ENCODE measurements around the gene ARHGEF11. TPM values are rescaled to one million over a fixed set of nuclear protein-coding genes. Genes with fewer than 3 reads are reported as not detected.

Gene ARHGEF11
- total and polyA plus RNA-seq, 8 donors: 34.4 to 53.5 (median 40.1) TPM

- no peak for TF ChIP-seq CTCF (IDR thresholded peaks at IDR 0.05)
- Histone ChIP-seq H3K27me3 (no peaks in the 10 kb centered on the region), H3K36me3 (no peaks in the 10 kb centered on the region), H3K4me1 (no peaks in the 10 kb centered on the region), H3K27ac (no peak overlapping the region), H3K9me3 (no peaks in the 10 kb centered on the region), H3K4me3 (no peak overlapping the region)
- DNase-seq (no peak), ATAC-seq (no peak)
- intact Hi-C loops (cut with DNase I): loop anchor here (2.0 to 10.0 kb wide), 2 partner anchors 63 kb away; no protein-coding TSS in a partner anchor
Measured at GRCh38 chr1:157091668-157092273, 46.2 kb upstream of the ARHGEF11 start.

- DNase-seq (no peak), ATAC-seq (no peak)
- Histone ChIP-seq H3K27ac (no peak overlapping the region), H3K4me1 (no peaks in the 10 kb centered on the region), H3K36me3 (no peaks in the 10 kb centered on the region), H3K4me3 (no peak overlapping the region), H3K9me3 (no peaks in the 10 kb centered on the region), H3K27me3 (no peaks in the 10 kb centered on the region)
- intact Hi-C loops (cut with DNase I): loop anchor here (2.0 to 10.0 kb wide), 2 partner anchors 64 kb away; no protein-coding TSS in a partner anchor
- no peak for TF ChIP-seq CTCF (IDR thresholded peaks at IDR 0.05)
Measured at GRCh38 chr1:157091186-157091585, 45.6 kb upstream of the ARHGEF11 start.

GRCh38 chr1:157090771-157091170, 45.2 kb upstream of the ARHGEF11 start:
- no peaks in the 10 kb centered on the region for H3K36me3 ChIP-seq
- DNase-seq (no peak), ATAC-seq (no peak)
- intact Hi-C loops (cut with DNase I): loop anchor here (2.0 to 10.0 kb wide), 2 partner anchors 64 kb away; no protein-coding TSS in a partner anchor
- no peaks in the 10 kb centered on the region for H3K9me3 ChIP-seq
- peaks cover 0 to 4% of the 10 kb centered on the region in 2 donors for H3K4me1 ChIP-seq
- H3K4me3 ChIP-seq: no peak overlapping the region
- no peak overlapping the region for H3K27ac ChIP-seq
- no peaks in the 10 kb centered on the region for H3K27me3 ChIP-seq
- TF ChIP-seq CTCF (IDR thresholded peaks at IDR 0.05): no peak

GRCh38 chr1:157090196-157090647, 44.7 kb upstream of the ARHGEF11 start:
- Histone ChIP-seq H3K27ac (no peak overlapping the region), H3K27me3 (no peaks in the 10 kb centered on the region), H3K4me3 (no peak overlapping the region), H3K36me3 (no peaks in the 10 kb centered on the region), H3K4me1 (peaks cover 0 to 7% of the 10 kb centered on the region in 2 donors), H3K9me3 (no peaks in the 10 kb centered on the region)
- intact Hi-C loops (cut with DNase I): loop anchor here (2.0 to 10.0 kb wide), 2 partner anchors 65 kb away; no protein-coding TSS in a partner anchor
- ATAC-seq (peak; percentile 97), DNase-seq (peak; percentile 80 to 95 (median 88))
- TF ChIP-seq CTCF (IDR thresholded peaks at IDR 0.05): peak; percentile 95 to 97

- intact Hi-C loops (cut with DNase I): loop anchor here (2.0 to 10.0 kb wide), 2 partner anchors 65 kb away; no protein-coding TSS in a partner anchor
- no peak for DNase-seq
- H3K36me3 ChIP-seq: no peaks in the 10 kb centered on the region
Measured at GRCh38 chr1:157089789-157090188, 44.2 kb upstream of the ARHGEF11 start.

More at GRCh38 chr1:157089789-157090188, 44.2 kb upstream of the ARHGEF11 start:
- no peaks in the 10 kb centered on the region for H3K9me3 ChIP-seq
- H3K4me1 ChIP-seq: peaks cover 0 to 9% of the 10 kb centered on the region in 2 donors
- H3K27me3 ChIP-seq: no peaks in the 10 kb centered on the region
- peak; percentile 6 for ATAC-seq
- TF ChIP-seq CTCF (IDR thresholded peaks at IDR 0.05): no peak
- no peak overlapping the region for H3K4me3 ChIP-seq
- H3K27ac ChIP-seq: no peak overlapping the region

Data from left lung (tissue), 10 donors.